ENCODE data around the gene VKORC1. TPM values are rescaled to one million over a fixed set of nuclear protein-coding genes. Genes with fewer than 3 reads are reported as not detected.

The VKORC1 gene
- total and polyA plus RNA-seq, 2 of the 8 experiments (the other 6 are each of a cell fraction or from before 2014, with no cell fraction given) = 84.1 to 483 TPM

- H4K8ac ChIP-seq (ENCODE audit: extremely low read depth, insufficient read depth, low read length) = no peak overlapping the region
- H3K79me2 ChIP-seq (ENCODE audit: control insufficient read depth in 1 of 2, insufficient read depth in 2 of 2, low read length in 2 of 2) = peaks cover 0 to 19% of the 10 kb centered on the region in 2 experiments; a peak in 2 of 4 replicates
- no peak overlapping the region for H3K14ac ChIP-seq (ENCODE audit: insufficient read length)
- H3K4me1 ChIP-seq (replicated peaks in 1 of 4; ENCODE audit: control insufficient read depth in 3 of 4, insufficient read depth in 4 of 4, low read length in 3 of 4) = peaks cover 5 to 49% (median 41%) of the 10 kb centered on the region in 4 experiments
- POLR2A ChIA-PET (ENCODE audit: partially characterized antibody) = interaction anchor here (0.9 to 34.9 kb wide), 15 partner anchors 2 to 326 kb away, joined by 3 to 713 read pairs (median 5); partner anchors contain the start of genes BCKDK, FUS, KAT8 and PRSS36
- no peak overlapping the region for H3K4ac ChIP-seq (replicated peaks; ENCODE audit: insufficient read length, low read depth, low read length)
- H3K79me1 ChIP-seq (ENCODE audit: low read depth, low read length) = peaks cover 9% of the 10 kb centered on the region
- WGBS, 2 experiments (ENCODE audit: extremely low coverage in 1 of 2, insufficient coverage in 1 of 2, insufficient read length in 1 of 2, insufficient replicate concordance in 2 of 2, low coverage in 1 of 2, low lambda C conversion rate in 2 of 2, missing lambda C conversion rate in 1 of 2) = 46% methylated on average over 5 of the region's 5 CpGs; no CpG with 5 or more reads in 1 of the 2 experiments
- H2BK120ac ChIP-seq (replicated peaks; ENCODE audit: low read depth, low read length) = no peak overlapping the region
- peak overlapping the region; percentile 18 for H4K5ac ChIP-seq (ENCODE audit: insufficient read length, low read depth, low read length)
- H3K4me2 ChIP-seq (ENCODE audit: insufficient read depth in 1 of 2, low read depth in 2 of 2, low read length in 2 of 2) = peak overlapping the region; percentile 83 to 98
- H4K91ac ChIP-seq (replicated peaks; ENCODE audit: insufficient read length, low read length) = no peak overlapping the region
- H3K27ac ChIP-seq (ENCODE audit: low read depth, low read length) = peak overlapping the region; percentile 58
- H3K23ac ChIP-seq (ENCODE audit: insufficient read length) = no peak overlapping the region
- H3K9ac ChIP-seq (replicated peaks in 1 of 4; ENCODE audit: extremely low read depth in 1 of 4, low read depth in 3 of 4, low read length in 3 of 4) = peak overlapping the region in 2 of 4 experiments; percentile 2 to 35; a peak in 3 of 7 replicates
- no peak overlapping the region for H2AFZ ChIP-seq (ENCODE audit: low read length)
- H2BK20ac ChIP-seq (ENCODE audit: low read length) = no peak overlapping the region
- 0 out of 2 replicates have a peak overlapping the region, but pooled peaks have one; percentile 3 for H2AK5ac ChIP-seq (ENCODE audit: low read depth, low read length)
- FAIRE-seq (no peak), DNase-seq (ENCODE audit: low read depth in 1 of 2, low spot score in 2 of 2) (no peak)
- H3K56ac ChIP-seq (replicated peaks; ENCODE audit: insufficient read length, low read depth, low read length) = peak overlapping the region; percentile 20
- peak overlapping the region; percentile 65 to 87 (median 81) for H3K4me3 ChIP-seq (ENCODE audit: extremely low read depth in 1 of 4, insufficient read depth in 2 of 4, low read depth in 3 of 4, low read length in 4 of 4)
- H3K27me3 ChIP-seq (replicated peaks in 1 of 4; ENCODE audit: control insufficient read depth in 3 of 4, extremely low read depth in 1 of 4, insufficient read depth in 3 of 4, low read length in 3 of 4) = no peaks in the 10 kb centered on the region
- peaks cover 16% of the 10 kb centered on the region for H3K23me2 ChIP-seq (ENCODE audit: low read depth, low read length)
- H3K18ac ChIP-seq (ENCODE audit: extremely low read depth, low read length) = peak overlapping the region; percentile 99; the same call in 1 of the 2 replicates
- no peaks in the 10 kb centered on the region for H3K9me3 ChIP-seq (ENCODE audit: insufficient read depth in 2 of 2, low read depth in 1 of 2, low read length in 1 of 2)
- CTCF ChIA-PET (ENCODE audit: partially characterized antibody) = interaction anchor here (1.0 to 2.2 kb wide), 4 partner anchors 9 to 149 kb away, joined by 3 to 8 read pairs (median 6); partner anchors contain the start of gene HSD3B7
- H2BK15ac ChIP-seq (ENCODE audit: low read length) = no peak overlapping the region
- peaks cover 12 to 27% (median 15%) of the 10 kb centered on the region in 4 experiments for H3K36me3 ChIP-seq (ENCODE audit: control insufficient read depth in 2 of 4, insufficient read depth in 4 of 4, low read length in 3 of 4)
- H4K20me1 ChIP-seq (replicated peaks in 1 of 2; ENCODE audit: control insufficient read depth in 1 of 2, insufficient read depth in 2 of 2, low read length in 2 of 2) = peaks cover 6 to 7% of the 10 kb centered on the region in 2 experiments
- H2BK12ac ChIP-seq (ENCODE audit: low read depth, low read length) = peak overlapping the region; percentile 100; the same call in 1 of the 2 replicates
- TF ChIP-seq, protein P1, sequence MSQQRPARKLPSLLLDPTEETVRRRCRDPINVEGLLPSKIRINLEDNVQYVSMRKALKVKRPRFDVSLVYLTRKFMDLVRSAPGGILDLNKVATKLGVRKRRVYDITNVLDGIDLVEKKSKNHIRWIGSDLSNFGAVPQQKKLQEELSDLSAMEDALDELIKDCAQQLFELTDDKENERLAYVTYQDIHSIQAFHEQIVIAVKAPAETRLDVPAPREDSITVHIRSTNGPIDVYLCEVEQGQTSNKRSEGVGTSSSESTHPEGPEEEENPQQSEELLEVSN (IDR thresholded peaks at IDR 0.05) = no peak
- TF ChIP-seq RNF2 (IDR thresholded peaks at IDR 0.05; ENCODE audit: borderline replicate concordance, low read depth, low read length, missing control alignments, poor library complexity, severe bottlenecking) (no peak), HDAC6 (IDR thresholded peaks at IDR 0.05; ENCODE audit: low read depth, low read length) (no peak), TCF12 (IDR thresholded peaks at IDR 0.05; ENCODE audit: low read depth, low read length) (no peak), TAF7 (optimal IDR thresholded peaks at IDR 0.05; ENCODE audit: borderline replicate concordance, low read depth, low read length) (no peak), POLR2AphosphoS5 (IDR thresholded peaks at IDR 0.05; ENCODE audit: low read depth, low read length) (no peak), SP1 (IDR thresholded peaks at IDR 0.05; ENCODE audit: low read depth, low read length) (no peak), SIN3A (conservative IDR thresholded peaks at IDR 0.05 in 1 of 2, IDR thresholded peaks at IDR 0.05 in 1 of 2; ENCODE audit: low read depth in 1 of 2, low read length in 2 of 2) (no peak), YY1 (IDR thresholded peaks at IDR 0.05; ENCODE audit: low read depth, low read length) (no peak)
- TF ChIP-seq, protein P2, sequence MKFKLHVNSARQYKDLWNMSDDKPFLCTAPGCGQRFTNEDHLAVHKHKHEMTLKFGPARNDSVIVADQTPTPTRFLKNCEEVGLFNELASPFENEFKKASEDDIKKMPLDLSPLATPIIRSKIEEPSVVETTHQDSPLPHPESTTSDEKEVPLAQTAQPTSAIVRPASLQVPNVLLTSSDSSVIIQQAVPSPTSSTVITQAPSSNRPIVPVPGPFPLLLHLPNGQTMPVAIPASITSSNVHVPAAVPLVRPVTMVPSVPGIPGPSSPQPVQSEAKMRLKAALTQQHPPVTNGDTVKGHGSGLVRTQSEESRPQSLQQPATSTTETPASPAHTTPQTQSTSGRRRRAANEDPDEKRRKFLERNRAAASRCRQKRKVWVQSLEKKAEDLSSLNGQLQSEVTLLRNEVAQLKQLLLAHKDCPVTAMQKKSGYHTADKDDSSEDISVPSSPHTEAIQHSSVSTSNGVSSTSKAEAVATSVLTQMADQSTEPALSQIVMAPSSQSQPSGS (IDR thresholded peaks at IDR 0.05; ENCODE audit: low read length) = no peak
- H2BK5ac ChIP-seq (ENCODE audit: low read depth, low read length) = peak overlapping the region; percentile 97
Observed at GRCh38 chr16:31134091-31134571, 39.5 kb upstream of the VKORC1 start.
